ENCODE results near the gene HSD3B7.

DNA sequence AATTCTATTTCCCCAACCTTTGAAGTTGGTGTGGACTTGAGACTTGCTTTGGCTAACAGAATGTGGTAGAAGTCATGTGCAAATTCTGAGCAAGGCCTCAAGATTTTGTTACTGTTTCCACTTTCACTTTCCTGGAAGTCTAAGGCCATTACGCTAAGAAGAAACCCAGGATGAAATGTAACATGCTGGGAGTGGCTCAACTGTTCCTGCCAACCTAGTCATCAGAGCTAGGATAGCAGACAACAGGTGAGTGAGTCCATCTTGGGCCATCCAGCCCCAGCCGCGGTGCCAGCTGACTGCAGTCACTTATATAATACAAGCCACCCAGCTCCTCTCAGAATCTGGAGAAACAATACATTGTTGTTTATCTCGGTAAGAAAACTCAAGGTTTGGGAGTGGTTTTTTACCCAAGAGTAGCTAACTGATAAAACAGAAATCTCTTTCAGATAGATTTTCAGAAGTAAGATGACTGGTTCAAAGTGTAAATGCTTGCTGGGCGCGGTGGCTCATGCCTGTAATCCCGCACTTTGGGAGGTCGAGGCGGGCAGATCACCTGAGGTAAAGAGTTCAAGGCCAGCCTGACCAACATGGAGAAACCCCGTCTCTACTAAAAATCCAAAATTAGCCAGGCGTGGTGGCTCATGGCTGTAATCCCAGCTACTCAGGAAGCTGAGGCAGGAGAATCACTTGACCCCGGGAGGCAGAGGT lies 37.7 kb downstream of the HSD3B7 start:
- TF ChIP-seq, protein P1, sequence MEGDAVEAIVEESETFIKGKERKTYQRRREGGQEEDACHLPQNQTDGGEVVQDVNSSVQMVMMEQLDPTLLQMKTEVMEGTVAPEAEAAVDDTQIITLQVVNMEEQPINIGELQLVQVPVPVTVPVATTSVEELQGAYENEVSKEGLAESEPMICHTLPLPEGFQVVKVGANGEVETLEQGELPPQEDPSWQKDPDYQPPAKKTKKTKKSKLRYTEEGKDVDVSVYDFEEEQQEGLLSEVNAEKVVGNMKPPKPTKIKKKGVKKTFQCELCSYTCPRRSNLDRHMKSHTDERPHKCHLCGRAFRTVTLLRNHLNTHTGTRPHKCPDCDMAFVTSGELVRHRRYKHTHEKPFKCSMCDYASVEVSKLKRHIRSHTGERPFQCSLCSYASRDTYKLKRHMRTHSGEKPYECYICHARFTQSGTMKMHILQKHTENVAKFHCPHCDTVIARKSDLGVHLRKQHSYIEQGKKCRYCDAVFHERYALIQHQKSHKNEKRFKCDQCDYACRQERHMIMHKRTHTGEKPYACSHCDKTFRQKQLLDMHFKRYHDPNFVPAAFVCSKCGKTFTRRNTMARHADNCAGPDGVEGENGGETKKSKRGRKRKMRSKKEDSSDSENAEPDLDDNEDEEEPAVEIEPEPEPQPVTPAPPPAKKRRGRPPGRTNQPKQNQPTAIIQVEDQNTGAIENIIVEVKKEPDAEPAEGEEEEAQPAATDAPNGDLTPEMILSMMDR (conservative IDR thresholded peaks at IDR 0.05; ENCODE audit: low read depth, low read length): no peak
- TF ChIP-seq MXI1 (IDR thresholded peaks at IDR 0.05; ENCODE audit: borderline replicate concordance, low read depth, low read length): no peak
- TF ChIP-seq POLR2A (IDR thresholded peaks at IDR 0.05; ENCODE audit: low read depth, low read length): no peak
- TF ChIP-seq, protein P2, sequence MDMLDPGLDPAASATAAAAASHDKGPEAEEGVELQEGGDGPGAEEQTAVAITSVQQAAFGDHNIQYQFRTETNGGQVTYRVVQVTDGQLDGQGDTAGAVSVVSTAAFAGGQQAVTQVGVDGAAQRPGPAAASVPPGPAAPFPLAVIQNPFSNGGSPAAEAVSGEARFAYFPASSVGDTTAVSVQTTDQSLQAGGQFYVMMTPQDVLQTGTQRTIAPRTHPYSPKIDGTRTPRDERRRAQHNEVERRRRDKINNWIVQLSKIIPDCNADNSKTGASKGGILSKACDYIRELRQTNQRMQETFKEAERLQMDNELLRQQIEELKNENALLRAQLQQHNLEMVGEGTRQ (IDR thresholded peaks at IDR 0.05; ENCODE audit: low read depth, low read length): no peak
- no peak for TF ChIP-seq SMC3 (IDR thresholded peaks at IDR 0.05; ENCODE audit: low read depth, low read length)
- TF ChIP-seq, protein P3, sequence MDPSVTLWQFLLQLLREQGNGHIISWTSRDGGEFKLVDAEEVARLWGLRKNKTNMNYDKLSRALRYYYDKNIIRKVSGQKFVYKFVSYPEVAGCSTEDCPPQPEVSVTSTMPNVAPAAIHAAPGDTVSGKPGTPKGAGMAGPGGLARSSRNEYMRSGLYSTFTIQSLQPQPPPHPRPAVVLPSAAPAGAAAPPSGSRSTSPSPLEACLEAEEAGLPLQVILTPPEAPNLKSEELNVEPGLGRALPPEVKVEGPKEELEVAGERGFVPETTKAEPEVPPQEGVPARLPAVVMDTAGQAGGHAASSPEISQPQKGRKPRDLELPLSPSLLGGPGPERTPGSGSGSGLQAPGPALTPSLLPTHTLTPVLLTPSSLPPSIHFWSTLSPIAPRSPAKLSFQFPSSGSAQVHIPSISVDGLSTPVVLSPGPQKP (IDR thresholded peaks at IDR 0.05; ENCODE audit: borderline replicate concordance, low read depth, low read length): no peak
- TF ChIP-seq BHLHE40 (IDR thresholded peaks at IDR 0.05; ENCODE audit: low read depth, low read length): no peak
- no peak for TF ChIP-seq RFX5 (IDR thresholded peaks at IDR 0.05; ENCODE audit: low read depth, low read length)
